SIG-M5 (cell line): Measurements from ENCODE around the gene OPN3.
A peak's percentile ranks its signal among the peaks of the same experiment; 100 is the strongest.

Experiments used
- DNase-seq: peaks from one replicate; lab custom pipeline; 2025; lab: John Stamatoyannopoulos, UW

OPN3 gene

DNA sequence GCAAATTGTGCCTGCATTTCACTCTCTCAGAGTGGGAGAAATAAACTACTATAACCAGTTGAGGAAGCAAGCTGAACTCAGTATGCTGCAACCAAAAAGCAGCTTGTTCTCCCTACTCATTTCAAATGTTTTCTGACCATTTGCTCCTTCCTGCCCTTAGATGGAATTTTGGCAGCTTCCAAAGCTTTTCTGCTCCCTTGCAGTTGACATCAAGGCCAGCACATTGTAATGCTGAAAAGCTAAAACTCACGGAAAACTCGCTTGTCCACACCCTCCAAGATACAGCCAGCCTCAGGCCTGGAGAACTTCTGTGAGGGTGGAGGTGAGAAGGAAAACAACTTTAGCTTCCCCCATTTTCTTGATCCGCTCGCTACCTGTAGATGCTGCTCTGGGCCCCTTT lies 5.0 kb upstream of the OPN3 start:
- DNase-seq = no peak

- DNase-seq = no peak
These were observed 4.1 kb upstream of the OPN3 start for GRCh38 chr1:241644259-241644658.

DNA sequence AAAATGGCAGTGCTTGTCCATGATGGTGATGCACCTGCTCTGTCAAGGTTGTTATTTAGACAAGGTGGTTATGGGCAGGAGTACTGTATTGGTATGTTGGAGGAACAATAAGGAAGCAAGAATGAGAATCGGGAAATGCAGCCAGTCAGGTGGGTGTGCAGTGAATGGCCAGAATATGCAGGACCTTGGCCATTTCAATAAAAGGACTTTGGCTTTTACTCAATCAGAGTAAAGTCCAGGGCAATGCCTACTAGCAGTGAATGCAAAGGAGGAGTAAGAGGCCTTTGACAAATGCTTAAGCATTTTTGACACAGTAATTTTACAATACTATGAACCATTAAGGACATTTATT lies 2.4 kb upstream of the OPN3 start:
- DNase-seq = no peak

GRCh38 chr1:241641773-241642592 lies 1.8 kb upstream of the OPN3 start:
- DNase-seq = no peak

DNA sequence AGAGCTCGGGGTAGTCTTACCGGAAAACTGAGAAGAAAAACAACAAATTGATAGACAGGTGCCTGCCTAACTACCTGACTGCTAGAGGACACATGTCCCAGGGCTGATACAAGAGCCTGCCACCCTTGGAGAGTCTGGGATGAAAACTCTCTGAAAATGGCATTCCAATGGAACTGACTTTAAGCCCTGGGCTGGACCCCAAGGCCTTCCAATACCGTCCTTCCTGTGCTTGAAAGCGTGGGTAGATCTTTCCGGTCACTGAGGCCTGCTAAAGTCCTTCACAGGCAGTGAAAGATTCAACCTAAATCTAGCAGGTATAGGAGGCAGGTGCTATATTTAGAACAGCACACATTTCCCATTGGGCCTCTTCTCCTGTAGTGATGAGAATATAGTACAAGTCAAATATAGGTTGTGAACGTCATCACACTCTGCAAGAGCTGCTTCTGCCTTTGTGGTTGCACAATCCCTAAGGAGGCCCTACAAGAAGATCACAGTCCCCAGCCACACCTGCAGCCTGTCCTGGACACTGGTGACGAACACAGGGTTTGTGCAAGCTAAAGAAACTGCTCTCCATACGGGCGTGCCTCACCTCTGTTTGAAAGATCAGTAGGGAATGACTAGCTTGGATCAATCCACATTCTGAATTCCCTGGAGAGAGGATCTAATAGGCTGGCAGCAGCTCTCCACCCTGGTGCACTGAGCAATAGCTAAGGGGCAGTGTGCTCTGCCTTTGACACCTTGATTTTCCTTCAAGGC lies 876 bp upstream of the OPN3 start:
- peak; percentile 87 for DNase-seq

- no peak for DNase-seq
These were observed 483 bp downstream of the OPN3 start for GRCh38 chr1:241639623-241640148.

DNA sequence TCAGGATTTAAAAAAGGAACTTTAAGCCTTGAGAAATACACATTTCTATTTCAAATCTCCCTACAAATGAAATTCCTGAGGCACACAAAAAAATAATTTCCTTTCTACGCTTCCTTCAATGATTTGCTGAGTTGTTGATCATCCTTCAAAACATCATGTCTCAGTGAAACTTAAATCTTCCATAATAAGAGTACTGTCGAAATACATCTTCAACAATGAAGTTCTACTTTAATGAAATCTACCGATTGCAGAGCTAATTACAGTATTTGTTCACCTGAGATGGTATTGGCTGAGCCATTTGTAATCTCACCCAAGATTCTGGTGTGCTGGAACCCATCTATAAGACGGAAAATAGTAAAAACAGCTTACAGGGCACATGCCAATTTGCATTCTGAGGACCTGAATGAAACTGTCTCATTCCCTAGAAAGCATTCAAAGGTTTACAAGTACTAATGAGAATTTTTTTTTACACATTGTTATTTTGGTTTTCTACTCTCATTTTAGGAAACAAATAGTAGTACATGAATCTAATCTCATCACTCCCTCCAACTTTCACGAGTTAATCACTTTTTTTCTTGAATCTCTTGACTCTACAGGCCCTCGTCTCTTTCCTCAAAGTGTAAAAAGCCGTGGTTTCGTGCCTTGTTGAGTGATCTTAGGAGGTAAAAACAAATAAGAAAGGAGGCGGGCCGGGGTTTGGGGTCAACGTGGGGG lies 1.1 kb downstream of the OPN3 start:
- no peak for DNase-seq

DNA sequence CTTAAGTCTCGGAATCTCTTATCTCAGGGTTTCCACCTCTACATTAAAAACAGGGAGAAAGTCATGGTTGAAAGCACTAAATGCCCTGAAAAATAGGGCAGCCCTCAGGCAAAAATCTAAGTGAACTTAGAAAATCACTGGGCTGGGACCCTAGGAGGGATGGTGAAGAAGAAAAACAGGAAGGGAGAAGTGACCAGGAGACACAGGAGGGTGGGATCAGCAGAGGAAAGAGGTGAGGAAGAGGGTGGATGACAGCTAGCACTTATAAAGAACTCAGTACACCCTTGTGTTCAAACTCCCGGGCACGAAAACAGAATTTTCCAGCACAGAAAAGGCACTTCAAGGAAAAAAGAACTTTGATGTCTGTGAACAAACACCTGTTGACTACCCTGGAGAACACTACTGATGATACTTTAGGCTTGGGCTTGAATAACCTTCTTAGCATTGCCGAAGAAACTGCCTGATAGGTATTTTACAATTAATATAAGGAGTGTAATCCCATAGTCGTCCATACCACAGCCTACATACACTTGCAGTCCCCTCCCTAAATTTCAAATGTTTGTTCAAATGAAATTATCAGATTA lies 2.0 kb downstream of the OPN3 start:
- no peak for DNase-seq

DNA sequence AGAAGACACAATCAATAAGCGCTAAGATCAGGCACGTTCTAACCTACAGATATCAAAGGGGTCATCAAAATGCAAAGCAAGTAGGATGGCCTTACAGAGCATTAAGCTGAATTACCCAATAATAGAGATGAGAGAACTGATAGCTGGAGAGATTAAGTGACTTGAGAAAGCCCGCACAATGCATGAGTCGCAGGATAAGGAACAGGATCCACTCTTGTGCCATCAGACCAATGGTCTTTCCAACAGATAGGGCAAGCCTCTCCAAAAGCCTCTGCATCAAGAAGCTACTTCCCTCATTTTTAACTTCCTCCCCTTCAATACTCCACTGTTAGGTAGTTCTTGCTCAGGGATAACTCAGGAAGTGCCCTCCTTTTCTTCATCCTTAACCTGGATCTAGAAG lies 2.6 kb downstream of the OPN3 start:
- peak; percentile 53 for DNase-seq

DNA sequence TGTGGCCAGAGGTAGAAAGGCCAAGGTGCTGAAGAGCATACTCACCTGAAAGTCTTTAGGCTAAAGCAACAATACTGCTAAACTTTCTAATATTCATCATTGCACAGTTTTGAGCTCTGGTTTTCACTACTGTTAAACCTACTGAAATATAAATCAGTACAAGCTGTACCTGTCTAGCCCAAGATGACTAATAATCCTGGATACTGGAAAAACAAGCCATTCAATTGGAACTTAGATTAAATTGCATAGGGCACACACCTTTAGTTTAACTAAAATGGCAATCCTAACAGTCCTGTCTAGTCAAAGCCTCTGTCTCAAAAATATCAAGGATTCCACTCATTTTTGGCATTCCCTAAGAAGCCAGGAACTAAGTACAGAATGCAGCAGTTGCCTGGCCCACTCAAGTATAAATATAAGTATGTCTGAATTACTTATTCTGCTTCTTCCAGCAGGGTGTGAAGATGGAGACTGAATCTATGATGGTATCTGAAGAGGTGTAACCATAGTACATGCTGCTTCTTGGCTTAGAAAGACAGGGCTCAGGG lies 3.1 kb downstream of the OPN3 start:
- no peak for DNase-seq

GRCh38 chr1:241636291-241636690 lies 3.9 kb downstream of the OPN3 start:
- DNase-seq = no peak

DNA sequence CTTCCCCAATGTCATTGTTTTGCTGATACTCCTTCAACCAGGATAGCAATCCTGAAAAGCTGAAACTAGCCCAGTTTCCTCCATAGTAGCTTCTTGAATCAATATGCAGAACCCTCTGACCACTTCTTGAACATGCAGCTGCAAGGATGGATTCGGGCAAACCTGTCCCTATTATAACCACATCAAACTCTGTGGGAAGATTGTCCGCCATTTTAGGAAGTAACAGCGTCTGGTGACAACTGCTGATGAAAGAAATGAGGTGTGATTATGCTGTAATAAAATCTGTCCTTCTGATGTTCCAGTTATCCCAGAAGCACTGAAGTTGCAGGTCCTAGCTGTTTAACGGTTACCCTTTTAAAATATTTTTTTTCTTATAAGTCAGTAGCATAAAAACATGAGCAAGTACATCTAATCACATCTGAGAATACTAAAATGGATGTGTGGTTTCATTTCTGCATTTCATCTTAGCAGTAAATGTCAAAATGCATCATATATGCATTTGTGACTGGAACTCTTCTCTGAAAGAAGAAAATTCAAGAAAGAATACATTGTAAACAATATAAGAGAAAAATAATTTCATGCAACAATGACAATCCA lies 4.5 kb downstream of the OPN3 start:
- no peak for DNase-seq

- no peak for DNase-seq
These were observed 7.2 kb downstream of the OPN3 start for GRCh38 chr1:241632987-241633386.

- DNase-seq = no peak
These were observed 8.5 kb downstream of the OPN3 start for GRCh38 chr1:241631674-241632073.

- no peak for DNase-seq
These were observed 9.3 kb downstream of the OPN3 start for GRCh38 chr1:241630899-241631298.

DNA sequence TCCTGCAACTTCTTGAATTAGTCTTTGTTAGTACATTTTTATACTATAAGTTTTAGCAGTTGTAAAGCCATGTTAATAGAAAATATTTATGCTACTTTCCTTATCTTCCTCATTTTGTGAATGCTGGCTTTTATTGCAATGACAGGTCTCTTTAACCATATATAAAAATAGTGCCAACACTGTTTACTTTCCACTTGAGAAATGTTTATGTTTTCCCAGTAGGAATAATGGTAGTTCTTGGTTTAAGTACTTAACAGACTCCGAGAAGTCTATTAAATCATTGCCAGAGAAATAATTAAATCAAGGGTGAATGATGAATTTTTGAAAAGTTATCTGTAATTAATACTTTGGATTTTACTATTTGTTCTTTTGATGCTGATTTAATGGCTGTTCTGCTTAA lies 9.7 kb downstream of the OPN3 start:
- no peak for DNase-seq

DNA sequence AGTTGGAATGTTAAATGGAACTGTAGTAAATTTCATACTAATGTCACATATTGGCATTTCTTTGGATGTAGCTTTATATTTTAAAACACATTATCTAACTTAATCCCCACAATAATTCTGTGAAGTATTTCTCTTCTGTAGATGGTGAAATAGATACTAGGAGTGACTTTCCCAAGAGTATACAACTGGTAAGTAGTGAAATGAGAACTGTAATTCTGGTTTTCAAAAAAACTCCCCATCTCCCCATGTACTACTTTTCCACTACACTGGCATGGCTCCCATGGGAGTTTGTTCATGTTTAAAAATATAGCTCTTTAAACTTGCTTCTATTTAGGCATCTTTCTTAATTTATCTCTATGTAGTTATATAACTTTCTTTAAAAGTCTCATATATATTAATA lies 10.2 kb downstream of the OPN3 start:
- no peak for DNase-seq

GRCh38 chr1:241627453-241628259 lies 12.5 kb downstream of the OPN3 start:
- no peak for DNase-seq

- no peak for DNase-seq
These were observed 15.2 kb downstream of the OPN3 start for GRCh38 chr1:241624935-241625334.

- DNase-seq = no peak
These were observed 17.5 kb downstream of the OPN3 start for GRCh38 chr1:241622669-241623068.

GRCh38 chr1:241617426-241617825 lies 22.7 kb downstream of the OPN3 start:
- DNase-seq = no peak
